ENCODE data around the gene ZBTB47.

DNA sequence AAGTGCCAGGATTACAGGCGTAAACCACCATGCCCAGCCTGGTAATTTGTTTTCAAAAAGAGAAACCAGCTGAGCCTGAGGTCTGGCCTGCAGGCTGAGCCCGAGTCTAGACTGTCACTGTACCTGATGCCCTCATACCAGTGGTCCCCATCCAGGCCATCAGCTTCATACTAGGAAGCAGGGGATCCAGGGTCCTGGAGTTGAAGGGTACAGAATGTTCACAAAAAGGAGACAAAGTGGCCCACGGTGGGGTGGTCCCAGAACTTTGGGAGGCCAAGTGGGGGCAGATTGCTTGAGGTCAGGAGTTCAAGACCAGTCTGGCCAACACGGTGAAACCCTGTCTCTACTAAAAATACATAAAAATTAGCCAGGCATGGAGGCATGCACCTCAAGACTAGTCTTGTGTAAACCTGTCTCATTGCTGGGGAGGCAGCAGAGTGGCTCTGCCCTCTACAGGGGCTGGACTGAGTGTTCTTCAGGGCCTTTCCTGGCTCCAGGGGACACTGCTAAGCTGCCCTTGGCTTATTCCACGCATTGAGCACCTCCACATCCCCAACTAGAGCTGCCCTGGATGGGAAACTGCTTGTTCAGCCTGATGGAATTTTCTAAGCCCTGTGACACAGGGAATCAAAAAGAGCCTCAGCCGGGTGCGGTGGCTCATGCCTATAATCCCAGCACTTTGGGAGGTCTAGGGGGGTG, 57.0 kb downstream of the ZBTB47 start:
- TF ChIP-seq, protein P1, sequence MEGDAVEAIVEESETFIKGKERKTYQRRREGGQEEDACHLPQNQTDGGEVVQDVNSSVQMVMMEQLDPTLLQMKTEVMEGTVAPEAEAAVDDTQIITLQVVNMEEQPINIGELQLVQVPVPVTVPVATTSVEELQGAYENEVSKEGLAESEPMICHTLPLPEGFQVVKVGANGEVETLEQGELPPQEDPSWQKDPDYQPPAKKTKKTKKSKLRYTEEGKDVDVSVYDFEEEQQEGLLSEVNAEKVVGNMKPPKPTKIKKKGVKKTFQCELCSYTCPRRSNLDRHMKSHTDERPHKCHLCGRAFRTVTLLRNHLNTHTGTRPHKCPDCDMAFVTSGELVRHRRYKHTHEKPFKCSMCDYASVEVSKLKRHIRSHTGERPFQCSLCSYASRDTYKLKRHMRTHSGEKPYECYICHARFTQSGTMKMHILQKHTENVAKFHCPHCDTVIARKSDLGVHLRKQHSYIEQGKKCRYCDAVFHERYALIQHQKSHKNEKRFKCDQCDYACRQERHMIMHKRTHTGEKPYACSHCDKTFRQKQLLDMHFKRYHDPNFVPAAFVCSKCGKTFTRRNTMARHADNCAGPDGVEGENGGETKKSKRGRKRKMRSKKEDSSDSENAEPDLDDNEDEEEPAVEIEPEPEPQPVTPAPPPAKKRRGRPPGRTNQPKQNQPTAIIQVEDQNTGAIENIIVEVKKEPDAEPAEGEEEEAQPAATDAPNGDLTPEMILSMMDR (IDR thresholded peaks at IDR 0.05), result no peak
- TF ChIP-seq POLR2A (IDR thresholded peaks at IDR 0.05), result no peak
